GM18507 (cell line): ENCODE results near the gene RBPJ.
"Not testable (repeated sequence)": the region's sequence is repeated elsewhere in the genome, so short reads cannot be mapped to it uniquely, and the experiment has no call there.

ENCODE experiments used
- DNase-seq: peaks from one replicate; pipeline ENCODE4 v3.0.0; 2011; ENCODE audit warnings: low read depth; ENCODE audit not compliant: insufficient read length; ENCODE audit errors: extremely low spot score
- FAIRE-seq: peaks from 2 replicates; lab custom pipeline; 2011; peaks lifted over from hg19 to GRCh38; lab: Jason Lieb, UNC

Gene RBPJ

GRCh38 chr4:26365537-26366150, 44.8 kb downstream of the RBPJ start:
- DNase-seq (no peak), FAIRE-seq (no peak)

DNA sequence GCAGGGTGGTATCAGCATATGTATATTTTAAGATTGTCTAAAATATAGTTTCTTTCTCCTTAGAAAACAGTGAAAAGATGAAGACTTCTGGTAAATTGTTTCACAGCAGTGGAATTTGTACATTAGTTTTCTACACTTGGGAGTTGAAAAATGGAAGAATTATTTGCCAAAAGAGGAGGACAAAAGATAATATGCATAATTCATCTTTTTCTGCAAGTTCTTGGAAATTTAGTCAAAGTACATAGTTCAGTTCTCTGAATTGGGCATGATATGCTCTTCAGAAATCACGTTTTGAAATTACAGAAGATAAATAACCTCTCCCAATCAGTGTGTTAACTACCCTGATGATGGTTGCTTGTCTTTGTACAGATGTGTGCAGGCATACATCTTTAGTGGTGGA, 47.0 kb downstream of the RBPJ start:
- no peak for FAIRE-seq

GRCh38 chr4:26368685-26369084, 47.9 kb downstream of the RBPJ start:
- FAIRE-seq: no peak

More for the DNA sequence above, 47.0 kb downstream of the RBPJ start:
- no peak for DNase-seq

GRCh38 chr4:26369132-26369531, 48.3 kb downstream of the RBPJ start:
- no peak for FAIRE-seq

More at GRCh38 chr4:26368685-26369084, 47.9 kb downstream of the RBPJ start:
- no peak for DNase-seq

GRCh38 chr4:26369581-26369980, 48.8 kb downstream of the RBPJ start:
- DNase-seq (no peak), FAIRE-seq (no peak)

More at GRCh38 chr4:26369132-26369531, 48.3 kb downstream of the RBPJ start:
- DNase-seq: no peak

- DNase-seq: no peak
- peak; percentile 35 for FAIRE-seq
Observed at GRCh38 chr4:26372076-26372475, 51.3 kb downstream of the RBPJ start.

GRCh38 chr4:26372525-26373172, 51.8 kb downstream of the RBPJ start:
- FAIRE-seq (peak; percentile 91), DNase-seq (peak; percentile 28)

- no peak for FAIRE-seq
Observed at GRCh38 chr4:26375551-26375950, 54.7 kb downstream of the RBPJ start.

DNA sequence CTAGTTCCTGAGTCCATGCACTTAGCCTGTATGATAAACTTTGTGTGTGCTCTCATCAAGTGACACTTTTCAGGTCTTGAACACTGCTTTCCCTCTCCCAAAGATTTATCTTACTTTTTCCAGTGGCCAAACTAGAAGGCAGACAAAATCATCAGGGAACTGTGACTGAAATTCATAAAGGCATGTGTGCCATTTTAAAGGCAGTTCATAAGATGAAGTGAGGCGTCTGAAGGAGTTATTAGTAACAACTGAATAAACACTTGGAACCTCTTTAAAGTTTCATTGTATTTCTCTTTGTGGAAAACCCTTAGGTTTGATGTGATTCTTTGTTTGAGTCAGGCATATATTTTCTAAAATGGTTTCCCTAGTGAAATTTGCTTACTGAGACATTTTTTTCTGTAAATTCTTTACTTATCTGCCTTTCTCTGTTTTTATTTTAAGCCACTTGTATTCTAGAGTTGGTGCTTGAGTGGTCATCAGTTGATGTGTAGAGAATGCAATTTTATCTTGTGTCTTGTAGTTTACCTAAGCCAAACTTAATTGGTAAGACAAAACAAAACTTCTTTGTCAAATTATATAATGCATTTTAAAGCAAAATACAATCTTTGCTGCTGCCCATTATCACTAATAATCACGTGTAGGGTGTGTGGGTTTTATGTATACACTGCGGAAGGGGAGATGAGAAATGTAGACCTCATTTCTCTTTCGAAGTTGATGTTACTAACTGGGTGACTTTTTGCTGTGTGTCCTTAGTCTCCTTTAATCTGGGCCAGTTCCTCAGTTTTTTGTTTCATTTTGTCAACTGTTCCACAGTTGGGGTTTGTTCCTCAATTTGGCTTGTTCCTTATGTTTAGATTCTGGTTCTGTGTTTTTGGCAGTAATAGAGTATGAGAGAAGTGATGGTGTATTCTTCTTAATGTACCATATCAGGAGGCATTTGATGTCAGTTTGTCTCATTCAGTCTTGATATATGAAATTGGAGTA, 56.8 kb downstream of the RBPJ start:
- FAIRE-seq (no peak), DNase-seq (no peak)

More at GRCh38 chr4:26375551-26375950, 54.7 kb downstream of the RBPJ start:
- DNase-seq: no peak

- DNase-seq: no peak
- no peak for FAIRE-seq
Observed at GRCh38 chr4:26379837-26380236, 59.0 kb downstream of the RBPJ start.

DNA sequence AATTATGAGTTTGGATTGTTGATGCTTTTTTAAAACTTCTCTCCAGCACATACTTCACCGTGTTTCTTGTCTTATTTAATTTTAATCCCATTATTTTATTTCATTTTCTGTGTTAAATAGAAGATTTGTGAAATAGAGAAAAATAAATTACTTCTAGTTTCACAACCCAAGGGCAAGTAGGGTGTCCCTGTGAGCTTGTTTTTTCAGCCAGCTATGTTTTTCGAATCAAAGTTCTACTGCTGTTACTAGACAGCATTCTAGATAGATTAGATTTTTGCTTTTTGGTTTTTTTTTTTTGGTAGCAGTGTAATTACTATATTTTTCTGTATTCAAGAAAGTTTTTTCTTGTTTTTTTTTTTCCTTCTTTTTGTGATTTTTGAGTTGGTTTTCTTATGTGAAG, 59.9 kb downstream of the RBPJ start:
- FAIRE-seq (no peak), DNase-seq (no peak)

DNA sequence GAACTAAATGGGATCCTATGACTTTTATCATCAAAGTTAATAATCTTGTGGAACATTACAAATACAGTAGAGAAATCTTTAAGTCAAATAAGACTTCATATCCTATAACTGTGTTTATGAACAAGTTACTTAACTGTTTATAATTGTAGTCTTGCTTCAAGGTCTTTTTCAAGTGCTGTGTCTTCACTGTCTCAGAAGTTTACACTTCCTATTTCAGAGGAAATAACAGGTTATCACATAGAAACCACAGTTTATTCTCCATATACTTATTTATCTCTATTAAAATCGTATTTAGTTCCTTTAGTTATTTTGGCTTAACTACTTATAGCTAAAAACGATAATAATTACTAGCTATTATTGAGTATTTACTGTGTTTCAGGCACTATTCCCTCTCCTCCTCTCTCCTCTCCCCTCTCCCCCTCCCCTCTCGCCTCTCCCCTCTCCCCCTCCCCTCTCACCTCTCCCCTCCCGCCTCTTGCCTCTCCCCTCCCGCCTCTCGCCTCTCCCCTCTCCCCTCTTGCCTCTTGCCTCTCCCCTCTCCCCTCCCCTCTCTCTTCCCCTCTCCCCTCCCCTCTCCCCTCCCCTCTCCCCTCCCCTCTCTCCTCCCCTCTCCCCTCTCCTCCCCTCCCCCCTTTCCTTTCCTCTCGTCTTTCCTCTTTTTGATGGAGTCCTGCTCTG, 63.7 kb downstream of the RBPJ start:
- FAIRE-seq: no peak
- no peak for DNase-seq

GRCh38 chr4:26385690-26386089, 64.9 kb downstream of the RBPJ start:
- no peak for FAIRE-seq
- DNase-seq: no peak

DNA sequence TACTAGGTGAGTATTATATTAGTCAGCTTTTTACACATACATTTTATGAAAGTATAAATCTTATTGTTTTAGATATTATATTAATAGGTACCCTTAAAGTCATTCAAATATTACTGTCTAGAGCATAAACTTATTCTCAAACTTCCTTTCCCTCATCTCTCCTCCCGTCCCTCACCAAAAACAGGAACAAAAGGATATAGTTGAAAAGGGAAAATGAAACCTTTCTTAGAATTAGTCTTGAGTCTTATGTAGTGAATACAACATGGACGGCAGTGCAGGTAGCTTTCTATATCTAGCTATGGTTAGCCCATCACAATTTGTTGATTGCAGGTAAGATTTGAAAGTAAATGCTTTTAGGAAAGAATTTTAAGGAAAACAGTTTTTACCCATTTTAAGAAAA, 65.6 kb downstream of the RBPJ start:
- FAIRE-seq: no peak
- DNase-seq: no peak

- no peak for DNase-seq
- FAIRE-seq: no peak
Observed at GRCh38 chr4:26388671-26389070, 67.9 kb downstream of the RBPJ start.

GRCh38 chr4:26397086-26397485, 76.3 kb downstream of the RBPJ start:
- FAIRE-seq (no peak), DNase-seq (no peak)

GRCh38 chr4:26400132-26400531, 79.3 kb downstream of the RBPJ start:
- no peak for DNase-seq
- FAIRE-seq: no peak

DNA sequence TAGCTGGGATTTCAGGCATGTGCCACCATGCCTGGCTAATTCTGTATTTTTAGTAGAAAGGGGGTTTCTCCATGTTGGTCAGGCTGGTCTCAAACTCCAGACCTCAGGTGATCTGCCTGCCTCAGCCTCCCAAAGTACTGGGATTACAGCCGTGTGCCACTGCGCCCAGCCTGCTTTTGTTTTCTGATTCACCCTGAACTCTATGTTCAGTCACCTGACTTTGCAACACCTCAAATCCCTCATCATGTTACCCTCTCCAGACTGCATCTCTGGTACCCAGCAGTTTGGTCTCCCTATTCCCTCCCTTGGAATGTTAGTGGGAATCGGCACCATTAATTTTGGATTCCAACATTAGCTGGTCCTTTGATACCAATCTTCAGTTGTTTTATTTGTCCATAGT, 81.2 kb downstream of the RBPJ start:
- DNase-seq: not testable (repeated sequence)

GRCh38 chr4:26402458-26402857, 81.6 kb downstream of the RBPJ start:
- DNase-seq: no peak
- FAIRE-seq: peak; percentile 82

More for the DNA sequence above, 81.2 kb downstream of the RBPJ start:
- FAIRE-seq: not testable (repeated sequence)
